Smooth muscle cell (in vitro differentiated cells): Measurements from ENCODE around the gene PLEKHA7. TPM values are rescaled to one million over a fixed set of nuclear protein-coding genes. Genes with fewer than 3 reads are reported as not detected.

Source experiments
- DNase-seq: peaks from one replicate; lab custom pipeline; 2025; ENCODE audit not compliant: unreplicated experiment; lab: John Stamatoyannopoulos, UW
- H2AFZ ChIP-seq: fragments of 200-600 bp; sonication (generic); 2 replicates; pipeline ENCODE4 v1.6.0; 2016; ENCODE audit warnings: antibody characterized with exemption, low read depth, mild to moderate bottlenecking
- H3F3A ChIP-seq: fragments of 200-600 bp; sonication (generic); 2 replicates; pipeline ENCODE4 v1.6.0; 2017; ENCODE audit warnings: antibody characterized with exemption, low read depth
- H3K27ac ChIP-seq: fragments of 200-600 bp; sonication (generic); 2 replicates; pipeline ENCODE4 v1.5.1; 2016; ENCODE audit warnings: low read depth, mild to moderate bottlenecking
- H3K27me3 ChIP-seq: fragments of 200-600 bp; sonication (generic); 2 replicates; pipeline ENCODE4 v1.6.1; 2016; ENCODE audit warnings: low read depth, mild to moderate bottlenecking
- H3K36me3 ChIP-seq: fragments of 200-600 bp; sonication (generic); 2 replicates; pipeline ENCODE4 v1.5.1; 2016; ENCODE audit warnings: low read depth
- H3K4me1 ChIP-seq: fragments of 200-600 bp; sonication (generic); 2 replicates; pipeline ENCODE4 v1.5.1; 2016; ENCODE audit warnings: low read depth
- H3K4me2 ChIP-seq: fragments of 200-600 bp; sonication (generic); 2 replicates; pipeline ENCODE4 v1.6.0; 2016; ENCODE audit warnings: mild to moderate bottlenecking
- H3K4me3 ChIP-seq: fragments of 200-600 bp; sonication (generic); 2 replicates; pipeline ENCODE4 v1.5.1; 2016; ENCODE audit warnings: mild to moderate bottlenecking
- H3K79me2 ChIP-seq: fragments of 200-600 bp; sonication (generic); 2 replicates; pipeline ENCODE4 v1.6.0; 2016; ENCODE audit warnings: low read depth, mild to moderate bottlenecking
- H3K9ac ChIP-seq: fragments of 200-600 bp; sonication (generic); 2 replicates; pipeline ENCODE4 v1.6.0; 2016; ENCODE audit warnings: low read depth
- H3K9me3 ChIP-seq: fragments of 200-600 bp; sonication (generic); replicated peaks from 2 replicates; pipeline ENCODE4 v1.5.1; 2016; ENCODE audit warnings: low read depth
- H4K20me1 ChIP-seq: fragments of 200-600 bp; sonication (generic); 2 replicates; pipeline ENCODE4 v1.6.0; 2016; ENCODE audit warnings: low read depth
- CTCF ChIP-seq: fragments of 200-600 bp; sonication (generic); IDR thresholded peaks from 2 replicates; pipeline ENCODE4 v1.5.1; 2017; ENCODE audit warnings: borderline replicate concordance, mild to moderate bottlenecking, antibody characterized with exemption; ENCODE audit not compliant: insufficient read depth, poor library complexity, severe bottlenecking
- WGBS: methylation state at CpG from one replicate; pipeline ENCODE4 v1.1.7; 2016; ENCODE audit warnings: low lambda C conversion rate; 5-methylcytosine and 5-hydroxymethylcytosine counted together
- polyA plus RNA-seq: library from polyadenylated mRNA; unstranded; fragments of >200 nt; fragmentation: Nextera tagmentation; extraction: Ambion mirVana; gene quantifications from 2 replicates; pipeline ENCODE4 v1.2.1, GENCODE V29; 2016
- total RNA-seq: library from RNA; depleted of rRNA; stranded (reverse); fragments of >200 nt; gene quantifications from 2 replicates; pipeline ENCODE4 v1.2.3, GENCODE V29; 2014

The PLEKHA7 gene
- total and polyA plus RNA-seq, 2 experiments from 2014 or later, result 0.19 to 22.2 TPM

- Histone ChIP-seq H3K27ac (no peak overlapping the region), H3K36me3 (no peaks in the 10 kb centered on the region), H2AFZ (no peak overlapping the region), H3F3A (no peaks in the 10 kb centered on the region), H3K27me3 (no peaks in the 10 kb centered on the region), H3K4me3 (no peak overlapping the region), H3K4me2 (no peak overlapping the region), H3K4me1 (peaks cover 9% of the 10 kb centered on the region), H3K79me2 (no peaks in the 10 kb centered on the region), H3K9ac (no peak overlapping the region), H4K20me1 (no peaks in the 10 kb centered on the region), H3K9me3 (no peaks in the 10 kb centered on the region)
- 94% methylated on average over 3 of the region's 3 CpGs for WGBS
- DNase-seq, result no peak
- TF ChIP-seq CTCF, result no peak
These were observed 71.3 kb downstream of the PLEKHA7 start for GRCh38 chr11:16942911-16943310.

DNA sequence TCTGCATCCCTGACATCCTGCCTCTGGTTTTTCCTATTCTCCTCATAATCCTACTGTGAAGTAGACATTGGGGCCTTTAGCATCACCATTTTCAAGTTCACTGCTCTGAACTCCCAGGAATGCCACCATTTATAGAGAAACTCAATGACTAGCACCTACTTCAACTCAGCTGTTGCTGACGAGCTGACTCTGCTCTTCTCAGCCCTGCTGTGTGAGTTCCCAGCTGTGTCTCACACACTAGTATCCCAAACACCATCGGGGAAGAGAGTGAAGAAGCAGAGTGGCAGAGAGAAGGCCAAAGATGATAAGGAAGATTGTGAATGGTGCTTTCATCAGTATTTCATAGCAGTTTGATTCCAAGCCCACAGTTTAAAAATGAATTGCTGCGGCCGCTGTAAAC is 71.9 kb downstream of the PLEKHA7 start:
- no peak for DNase-seq
- H3K79me2 ChIP-seq, result no peaks in the 10 kb centered on the region
- H3K27ac ChIP-seq, result no peak overlapping the region
- peak overlapping the region; percentile 43 for H2AFZ ChIP-seq
- TF ChIP-seq CTCF, result no peak
- no peaks in the 10 kb centered on the region for H3K27me3 ChIP-seq
- H3K9me3 ChIP-seq, result no peaks in the 10 kb centered on the region
- H3K36me3 ChIP-seq, result no peaks in the 10 kb centered on the region
- no peaks in the 10 kb centered on the region for H3F3A ChIP-seq
- no peak overlapping the region for H3K9ac ChIP-seq
- H3K4me1 ChIP-seq, result peaks cover 9% of the 10 kb centered on the region
- no peak overlapping the region for H3K4me3 ChIP-seq
- H4K20me1 ChIP-seq, result no peaks in the 10 kb centered on the region
- H3K4me2 ChIP-seq, result no peak overlapping the region
- 67% methylated on average over 4 of the region's 4 CpGs for WGBS

DNA sequence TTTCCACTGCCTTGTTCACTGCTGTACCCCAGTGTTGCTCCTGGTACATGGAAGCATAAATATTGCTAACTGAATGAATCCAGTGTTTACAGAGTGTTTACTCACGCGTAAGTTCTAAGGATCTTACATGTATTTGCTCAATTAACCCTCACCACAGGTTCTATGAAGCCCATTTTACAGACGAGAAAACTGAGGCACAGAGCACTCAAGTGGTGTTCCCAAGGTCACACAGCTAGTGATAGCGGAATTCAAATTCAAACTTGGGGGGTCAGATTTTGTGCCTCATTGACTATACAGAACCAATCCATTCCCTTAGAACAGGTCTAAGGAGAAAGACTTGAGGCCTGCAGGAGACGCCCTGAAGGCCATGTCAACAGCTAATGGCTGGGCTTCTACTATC is 72.3 kb downstream of the PLEKHA7 start:
- DNase-seq, result no peak
- WGBS, result 85% methylated on average over 5 of the region's 5 CpGs
- no peak overlapping the region for H3K9ac ChIP-seq
- no peak for TF ChIP-seq CTCF
- no peaks in the 10 kb centered on the region for H4K20me1 ChIP-seq
- H3K4me2 ChIP-seq, result no peak overlapping the region
- H3K27ac ChIP-seq, result no peak overlapping the region
- H3K4me3 ChIP-seq, result no peak overlapping the region
- no peaks in the 10 kb centered on the region for H3F3A ChIP-seq
- H3K27me3 ChIP-seq, result no peaks in the 10 kb centered on the region
- H2AFZ ChIP-seq, result no peak overlapping the region
- no peaks in the 10 kb centered on the region for H3K36me3 ChIP-seq
- H3K79me2 ChIP-seq, result no peaks in the 10 kb centered on the region
- H3K4me1 ChIP-seq, result peaks cover 8% of the 10 kb centered on the region
- no peaks in the 10 kb centered on the region for H3K9me3 ChIP-seq

GRCh38 chr11:16938061-16938460 is 76.2 kb downstream of the PLEKHA7 start:
- H3K27ac ChIP-seq, result no peak overlapping the region

More at GRCh38 chr11:16938061-16938460, 76.2 kb downstream of the PLEKHA7 start:
- no peaks in the 10 kb centered on the region for H4K20me1 ChIP-seq
- H3K79me2 ChIP-seq, result no peaks in the 10 kb centered on the region
- DNase-seq, result no peak
- H3F3A ChIP-seq, result no peaks in the 10 kb centered on the region
- WGBS, result 89% methylated on average over 3 of the region's 3 CpGs
- H3K4me2 ChIP-seq, result no peak overlapping the region
- no peak overlapping the region for H2AFZ ChIP-seq
- H3K36me3 ChIP-seq, result no peaks in the 10 kb centered on the region
- no peak overlapping the region for H3K4me3 ChIP-seq
- no peak overlapping the region for H3K9ac ChIP-seq
- no peaks in the 10 kb centered on the region for H3K9me3 ChIP-seq
- no peaks in the 10 kb centered on the region for H3K4me1 ChIP-seq
- no peaks in the 10 kb centered on the region for H3K27me3 ChIP-seq
- TF ChIP-seq CTCF, result no peak
